K562 treated with DMSO at 1 percent for 12 hours (cell line): Measurements from ENCODE around the gene LCP1. TPM values are rescaled to one million over a fixed set of nuclear protein-coding genes. Genes with fewer than 3 reads are reported as not detected.

ENCODE experiments used
- total RNA-seq: library from RNA; unstranded; fragments of 300-600 nt; gene quantifications from 2 replicates; pipeline ENCODE4 v1.2.3, GENCODE V29; 2022; ENCODE audit not compliant: insufficient read depth

The LCP1 gene
- total RNA-seq, result 123 and 274 TPM in 2 replicates

DNA sequence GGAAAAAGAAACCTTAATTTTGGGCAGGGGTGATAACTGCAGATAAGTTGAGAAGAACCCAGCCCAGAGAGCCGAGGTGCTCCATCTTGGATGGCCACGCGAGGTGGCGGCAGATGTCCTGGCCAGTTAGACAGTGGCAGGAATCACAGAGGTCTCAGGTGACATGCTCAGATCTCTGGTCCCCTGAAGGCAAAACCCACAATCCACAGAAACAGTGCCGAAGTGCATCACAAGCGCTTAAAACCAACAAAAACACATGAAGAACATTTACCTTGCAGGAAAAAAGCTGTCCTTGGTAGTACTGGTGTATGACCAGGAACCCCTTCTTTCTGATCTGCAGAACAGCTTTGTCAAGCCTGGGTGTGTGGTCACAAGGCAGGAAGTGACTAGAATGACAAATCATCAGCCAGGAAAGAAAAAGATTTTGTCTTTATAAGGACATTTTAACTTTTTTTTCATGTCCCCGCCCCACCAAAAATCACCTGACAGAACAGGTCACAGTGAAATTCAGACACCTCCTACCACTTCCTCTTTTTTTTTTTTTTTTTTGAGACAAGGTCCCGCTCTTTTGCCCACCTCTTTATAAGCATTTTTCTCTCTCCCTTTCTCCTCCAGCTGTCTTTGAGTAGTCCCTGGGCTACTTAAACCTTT is at the start of gene LCP1:
Gene LCP1, minus strand, starts transcription at position 338 of the 651 bp plus-strand sequence. CDS start 22,515 bp downstream, outside the sequence.

GRCh38 chr13:46211483-46212351 is 29.7 kb upstream of the LCP1 start, which contains the start of gene LRRC63:
Gene LRRC63 (plus strand): TSS chr13:46211928. CDS start chr13:46213035, 1,107 bp downstream.

GRCh38 chr13:46104868-46105267 is 77.1 kb downstream of the LCP1 start, which contains the start of gene CPB2:
Gene CPB2 (minus strand): TSS chr13:46105033. CDS start chr13:46105009, 24 bp downstream.

Other genes starting within 250 kb of the LCP1 start
- 9.2 and 19.8 TPM in 2 replicates for gene ZC3H13, start 129.4 kb downstream of the LCP1 start, total RNA-seq
- not detected in 2 replicates for gene CPB2, start 77.1 kb downstream of the LCP1 start, total RNA-seq
- 0.58 TPM in 1 of 2 replicates, not detected in the other for gene LRRC63, start 29.8 kb upstream of the LCP1 start, total RNA-seq
- 1.1 TPM in 1 of 2 replicates, not detected in the other for gene RUBCNL, start 205.1 kb upstream of the LCP1 start, total RNA-seq